ENCODE data around the gene SLC22A14. TPM values are rescaled to one million over a fixed set of nuclear protein-coding genes. Genes with fewer than 3 reads are reported as not detected.

Gene SLC22A14
- total and polyA plus RNA-seq, 2 donors from 2014 or later, result 0.19 to 0.75 TPM

DNA sequence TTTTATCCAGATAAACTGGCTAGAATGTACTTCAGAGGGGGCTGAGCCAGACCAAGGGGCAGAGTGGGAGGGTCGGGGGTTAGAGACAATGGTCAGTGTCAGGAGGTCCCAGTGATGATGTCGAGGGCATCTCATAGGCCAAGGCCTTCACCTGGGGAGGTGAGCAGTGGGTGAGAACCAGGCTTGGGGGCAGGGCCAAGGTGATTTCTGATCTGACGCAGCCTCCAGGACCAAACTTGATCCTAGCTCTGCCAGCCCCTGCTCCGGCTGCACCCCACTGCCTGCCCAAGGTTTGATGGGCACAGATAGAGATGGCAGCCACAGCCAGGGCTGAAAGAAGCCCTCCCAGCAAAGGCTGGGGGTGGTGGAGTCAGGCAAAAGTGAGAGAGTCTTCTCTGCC, 79.4 kb downstream of the SLC22A14 start:
- DNase-seq, result no peak
- intact Hi-C loops (cut with DNase I), result no loop called here
- H3K36me3 ChIP-seq (ENCODE audit: control insufficient read depth in 2 of 3, insufficient read depth in 3 of 3, low read length in 3 of 3), result peaks cover 0 to 24% (median 12%) of the 10 kb centered on the region in 3 donors
- H3K27ac ChIP-seq (ENCODE audit: low read depth in 2 of 2, low read length in 2 of 2), result no peak overlapping the region
- no peak overlapping the region for H3K9ac ChIP-seq (ENCODE audit: low read length in 3 of 3)
- TF ChIP-seq, protein P1, sequence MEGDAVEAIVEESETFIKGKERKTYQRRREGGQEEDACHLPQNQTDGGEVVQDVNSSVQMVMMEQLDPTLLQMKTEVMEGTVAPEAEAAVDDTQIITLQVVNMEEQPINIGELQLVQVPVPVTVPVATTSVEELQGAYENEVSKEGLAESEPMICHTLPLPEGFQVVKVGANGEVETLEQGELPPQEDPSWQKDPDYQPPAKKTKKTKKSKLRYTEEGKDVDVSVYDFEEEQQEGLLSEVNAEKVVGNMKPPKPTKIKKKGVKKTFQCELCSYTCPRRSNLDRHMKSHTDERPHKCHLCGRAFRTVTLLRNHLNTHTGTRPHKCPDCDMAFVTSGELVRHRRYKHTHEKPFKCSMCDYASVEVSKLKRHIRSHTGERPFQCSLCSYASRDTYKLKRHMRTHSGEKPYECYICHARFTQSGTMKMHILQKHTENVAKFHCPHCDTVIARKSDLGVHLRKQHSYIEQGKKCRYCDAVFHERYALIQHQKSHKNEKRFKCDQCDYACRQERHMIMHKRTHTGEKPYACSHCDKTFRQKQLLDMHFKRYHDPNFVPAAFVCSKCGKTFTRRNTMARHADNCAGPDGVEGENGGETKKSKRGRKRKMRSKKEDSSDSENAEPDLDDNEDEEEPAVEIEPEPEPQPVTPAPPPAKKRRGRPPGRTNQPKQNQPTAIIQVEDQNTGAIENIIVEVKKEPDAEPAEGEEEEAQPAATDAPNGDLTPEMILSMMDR (IDR thresholded peaks at IDR 0.05; ENCODE audit: borderline replicate concordance, extremely low read depth, insufficient read depth), result no peak
- FAIRE-seq, result no peak
- H3K27me3 ChIP-seq (ENCODE audit: control insufficient read depth, insufficient read depth, low read length), result no peaks in the 10 kb centered on the region
- no peak overlapping the region for H3K4me3 ChIP-seq (ENCODE audit: low read length in 3 of 3)
- no peaks in the 10 kb centered on the region for H3K9me3 ChIP-seq (ENCODE audit: control insufficient read depth in 2 of 3, insufficient read depth in 1 of 3, low read length in 3 of 3)
- H3K4me1 ChIP-seq (ENCODE audit: control insufficient read depth in 2 of 3, insufficient read depth in 2 of 3, low read depth in 1 of 3, low read length in 3 of 3), result no peaks in the 10 kb centered on the region

DNA sequence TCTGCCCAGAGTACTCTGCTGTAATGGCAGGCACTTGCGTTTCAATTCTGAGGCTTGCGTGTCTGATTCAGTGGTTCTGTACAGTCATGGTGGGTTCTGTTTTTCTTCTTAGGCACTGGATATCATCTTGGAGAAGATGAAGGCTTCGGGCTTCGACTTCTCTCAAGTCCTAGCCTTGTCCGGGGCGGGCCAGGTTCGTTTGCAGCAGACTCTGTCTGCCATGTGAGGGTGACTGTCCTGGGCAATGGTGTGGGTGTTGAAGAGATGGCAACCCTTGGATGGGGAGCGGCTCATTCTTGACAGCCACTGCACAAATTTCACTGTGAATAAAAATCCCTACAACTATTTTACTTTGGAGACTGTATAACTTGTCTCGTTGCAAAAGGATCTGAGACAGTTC, 80.7 kb downstream of the SLC22A14 start:
- DNase-seq, result no peak
- Histone ChIP-seq H3K9ac (ENCODE audit: low read length in 3 of 3) (no peak overlapping the region), H3K27ac (ENCODE audit: low read depth in 2 of 2, low read length in 2 of 2) (no peak overlapping the region), H3K4me1 (ENCODE audit: control insufficient read depth in 2 of 3, insufficient read depth in 2 of 3, low read depth in 1 of 3, low read length in 3 of 3) (no peaks in the 10 kb centered on the region), H3K4me3 (ENCODE audit: low read length in 3 of 3) (no peak overlapping the region), H3K9me3 (ENCODE audit: control insufficient read depth in 2 of 3, insufficient read depth in 1 of 3, low read length in 3 of 3) (no peaks in the 10 kb centered on the region), H3K36me3 (ENCODE audit: control insufficient read depth in 2 of 3, insufficient read depth in 3 of 3, low read length in 3 of 3) (peaks cover 0 to 18% (median 16%) of the 10 kb centered on the region in 3 donors), H3K27me3 (ENCODE audit: control insufficient read depth, insufficient read depth, low read length) (no peaks in the 10 kb centered on the region)
- intact Hi-C loops (cut with DNase I), result no loop called here
- TF ChIP-seq, protein P1 (IDR thresholded peaks at IDR 0.05; ENCODE audit: borderline replicate concordance, extremely low read depth, insufficient read depth), result no peak
- FAIRE-seq, result no peak

DNA sequence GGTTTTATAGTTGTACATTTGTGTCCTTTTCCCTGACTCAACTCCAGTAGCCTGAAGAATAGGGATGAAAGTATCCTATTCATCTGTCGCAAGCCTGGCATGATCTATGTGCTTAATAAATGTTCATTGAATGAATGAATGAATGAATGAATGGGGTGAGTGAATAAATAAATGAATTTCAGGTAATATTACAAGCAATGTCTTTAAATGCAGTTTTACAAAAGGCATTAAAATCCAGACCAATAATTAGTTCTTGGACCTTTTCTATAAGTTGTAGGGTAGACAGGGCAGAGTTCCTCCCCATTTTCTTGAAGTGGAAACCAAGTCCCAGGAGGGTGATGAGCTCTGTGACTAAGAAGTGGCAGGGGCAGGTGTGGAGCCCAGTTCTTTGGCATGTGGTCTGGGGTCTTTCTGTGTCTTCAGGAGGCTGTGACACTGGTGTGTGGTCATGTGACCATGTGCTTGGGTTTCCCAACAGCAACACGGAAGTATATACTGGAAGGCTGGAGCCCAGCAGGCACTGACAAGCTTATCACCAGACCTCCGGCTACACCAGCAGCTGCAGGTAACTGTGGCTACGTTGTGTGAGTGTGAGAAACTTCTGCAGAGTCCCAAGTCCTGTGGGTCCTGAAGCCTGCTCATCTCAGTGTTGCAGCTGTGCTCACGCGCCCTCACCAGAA, 82.8 kb downstream of the SLC22A14 start:
- TF ChIP-seq, protein P1 (IDR thresholded peaks at IDR 0.05; ENCODE audit: borderline replicate concordance, extremely low read depth, insufficient read depth), result no peak
- no peak overlapping the region for H3K27ac ChIP-seq (ENCODE audit: low read depth in 2 of 2, low read length in 2 of 2)
- no peaks in the 10 kb centered on the region for H3K4me1 ChIP-seq (ENCODE audit: control insufficient read depth in 2 of 3, insufficient read depth in 2 of 3, low read depth in 1 of 3, low read length in 3 of 3)
- H3K36me3 ChIP-seq (ENCODE audit: control insufficient read depth in 2 of 3, insufficient read depth in 3 of 3, low read length in 3 of 3), result peaks cover 2 to 34% (median 16%) of the 10 kb centered on the region in 3 donors
- H3K4me3 ChIP-seq (ENCODE audit: low read length in 3 of 3), result no peak overlapping the region
- intact Hi-C loops (cut with DNase I), result no loop called here
- FAIRE-seq, result no peak
- no peaks in the 10 kb centered on the region for H3K9me3 ChIP-seq (ENCODE audit: control insufficient read depth in 2 of 3, insufficient read depth in 1 of 3, low read length in 3 of 3)
- H3K9ac ChIP-seq (ENCODE audit: low read length in 3 of 3), result no peak overlapping the region
- no peaks in the 10 kb centered on the region for H3K27me3 ChIP-seq (ENCODE audit: control insufficient read depth, insufficient read depth, low read length)
- no peak for DNase-seq

Data from kidney (tissue), 14 donors.